ENCODE measurements around the gene PITX3.
"Not testable (repeated sequence)": the region's sequence is repeated elsewhere in the genome, so short reads cannot be mapped to it uniquely, and the experiment has no call there.

The PITX3 gene

DNA sequence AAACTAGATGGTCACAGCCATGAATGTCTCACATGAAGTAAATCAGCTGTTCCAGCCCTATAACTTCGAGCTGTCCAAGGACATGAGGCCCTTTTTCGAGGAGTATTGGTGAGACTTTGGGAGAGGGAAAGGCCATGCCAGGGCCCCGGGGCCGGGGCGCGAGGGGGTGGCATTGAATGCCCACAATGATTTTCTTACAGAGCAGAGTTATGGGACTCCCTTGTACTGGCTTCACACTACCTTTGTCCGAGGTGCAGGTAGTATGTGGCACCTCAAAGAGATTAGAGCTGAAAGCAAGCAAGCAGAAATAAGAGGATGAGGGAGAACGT is 14.8 kb downstream of the PITX3 start:
- no peak for DNase-seq (ENCODE audit: low read depth in 2 of 2)

DNA sequence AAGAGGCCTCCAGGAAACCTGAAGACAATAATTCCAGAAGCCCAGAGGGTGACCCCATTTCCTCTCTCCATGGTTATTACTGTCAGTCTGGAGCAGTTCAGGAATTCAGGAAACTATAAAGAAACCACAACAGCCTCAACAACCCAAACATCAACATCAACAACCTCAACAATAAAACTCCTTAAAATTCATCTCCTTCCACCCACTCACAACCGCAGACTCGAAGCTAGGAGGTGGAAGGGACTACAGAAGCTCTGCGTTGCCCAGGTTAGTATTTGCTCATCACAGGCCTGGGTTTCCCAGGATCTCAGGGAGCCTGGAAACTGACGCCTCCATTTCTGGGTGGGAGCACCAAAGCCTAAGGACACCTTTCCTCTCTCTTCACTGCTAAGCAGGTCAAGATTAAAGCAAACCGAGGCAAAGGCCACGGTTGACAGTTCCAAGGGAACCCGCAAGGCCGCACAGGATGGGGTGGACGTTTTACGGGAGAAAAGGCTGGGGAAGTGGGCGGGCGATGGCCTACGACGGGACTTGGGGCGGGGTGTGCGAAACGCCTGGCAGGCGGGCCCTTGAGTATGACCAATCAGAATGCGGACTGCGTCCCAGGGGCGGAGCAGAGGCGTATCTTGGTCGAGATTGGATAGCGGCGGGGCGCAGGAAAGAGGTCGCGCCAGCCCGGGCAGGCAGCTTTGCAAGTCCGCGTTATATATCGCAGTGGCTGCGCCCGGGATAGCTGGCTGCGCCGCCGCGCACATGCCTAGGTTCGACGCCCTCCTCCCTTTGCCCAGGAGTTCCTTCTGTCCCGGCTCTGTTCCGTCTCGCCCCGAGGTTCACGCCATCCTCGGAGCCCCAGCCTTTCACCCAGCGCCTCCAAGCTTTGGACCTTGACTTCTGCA is 15.4 kb downstream of the PITX3 start, which contains the start of gene ELOVL3:
TSS of gene ELOVL3 (plus strand) at position 654 of the 896 bp plus-strand sequence. CDS start 250 bp downstream, outside the sequence.
- peak; percentile 60 to 65 for DNase-seq (ENCODE audit: low read depth in 2 of 2)

DNA sequence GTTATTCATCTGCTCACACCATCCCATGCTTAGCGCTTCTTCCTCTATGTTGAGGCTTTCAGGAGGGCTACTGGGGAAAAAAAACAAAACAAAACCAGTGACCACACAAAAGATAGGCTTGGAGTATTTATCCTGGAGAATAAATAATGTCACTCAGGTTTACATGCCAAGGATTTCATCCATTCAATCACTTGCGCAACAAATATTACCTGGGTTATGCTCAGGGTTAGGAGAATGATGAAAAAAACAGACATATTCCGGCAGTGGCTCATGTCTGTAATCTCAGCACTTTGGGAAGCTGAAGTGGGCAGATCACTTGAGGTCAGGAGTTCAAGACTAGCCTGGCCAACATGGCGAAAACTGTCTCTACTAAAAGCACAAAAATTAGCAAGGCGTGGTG is 18.5 kb downstream of the PITX3 start:
- no peak for DNase-seq (ENCODE audit: low read depth in 2 of 2)

DNA sequence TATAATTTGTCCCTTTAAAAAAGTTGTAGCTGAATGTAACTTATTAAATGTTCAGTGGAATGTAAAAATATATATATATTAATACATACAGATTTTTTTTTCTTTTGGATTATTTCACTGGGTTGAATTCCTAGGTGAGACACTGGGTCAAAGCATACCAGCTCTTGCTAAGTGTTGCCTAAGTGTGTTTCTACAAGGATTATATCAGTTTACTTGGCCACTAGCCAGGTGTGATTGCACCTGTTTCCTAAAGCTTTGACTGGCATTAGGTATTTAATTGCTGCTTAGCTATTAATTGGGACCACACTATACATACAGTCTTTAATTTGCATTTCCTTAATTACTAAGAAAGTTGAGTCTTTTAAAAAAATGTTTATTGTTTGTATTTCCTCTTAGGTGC is 20.7 kb downstream of the PITX3 start:
- no peak for DNase-seq (ENCODE audit: low read depth in 2 of 2)

DNA sequence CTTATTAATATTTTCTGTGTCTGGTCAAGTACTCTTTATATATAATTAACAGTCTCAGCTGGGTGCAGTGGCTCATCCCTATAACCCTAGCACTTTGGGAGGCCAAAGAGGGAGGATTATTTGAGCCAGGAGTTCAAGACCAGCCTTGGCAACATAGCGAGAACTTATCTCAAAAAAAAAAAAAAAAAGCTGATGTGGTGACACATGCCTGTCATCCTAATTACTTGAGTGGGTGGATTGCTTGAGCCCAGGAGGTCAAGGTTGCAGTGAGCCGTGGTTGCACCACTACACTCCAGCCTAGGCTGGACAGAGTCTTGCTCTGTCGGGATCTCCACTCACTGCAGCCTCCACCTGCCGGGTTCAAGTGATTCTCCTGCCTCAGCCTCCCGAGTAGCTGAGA is 21.9 kb downstream of the PITX3 start:
- no peak for DNase-seq (ENCODE audit: low read depth in 2 of 2)

DNA sequence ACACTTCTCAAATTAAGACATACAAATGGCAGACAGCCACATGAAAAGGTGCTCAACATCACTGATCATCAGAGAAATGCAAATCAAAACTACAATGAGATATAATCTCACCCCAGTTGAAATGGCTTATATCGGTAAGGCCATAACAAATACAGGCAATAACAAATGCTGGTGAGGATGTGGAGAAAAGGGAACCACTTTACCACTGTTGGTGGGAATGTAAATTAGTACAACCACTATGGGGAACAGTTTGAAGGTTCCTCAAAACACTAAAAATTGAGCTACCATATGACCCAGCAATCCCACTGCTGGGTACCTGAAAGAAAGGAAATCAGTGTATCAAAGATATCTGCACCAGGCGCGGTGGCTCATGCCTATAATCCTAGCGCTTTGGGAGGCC is 27.7 kb downstream of the PITX3 start:
- not testable (repeated sequence) for DNase-seq (ENCODE audit: low read depth in 2 of 2)

DNA sequence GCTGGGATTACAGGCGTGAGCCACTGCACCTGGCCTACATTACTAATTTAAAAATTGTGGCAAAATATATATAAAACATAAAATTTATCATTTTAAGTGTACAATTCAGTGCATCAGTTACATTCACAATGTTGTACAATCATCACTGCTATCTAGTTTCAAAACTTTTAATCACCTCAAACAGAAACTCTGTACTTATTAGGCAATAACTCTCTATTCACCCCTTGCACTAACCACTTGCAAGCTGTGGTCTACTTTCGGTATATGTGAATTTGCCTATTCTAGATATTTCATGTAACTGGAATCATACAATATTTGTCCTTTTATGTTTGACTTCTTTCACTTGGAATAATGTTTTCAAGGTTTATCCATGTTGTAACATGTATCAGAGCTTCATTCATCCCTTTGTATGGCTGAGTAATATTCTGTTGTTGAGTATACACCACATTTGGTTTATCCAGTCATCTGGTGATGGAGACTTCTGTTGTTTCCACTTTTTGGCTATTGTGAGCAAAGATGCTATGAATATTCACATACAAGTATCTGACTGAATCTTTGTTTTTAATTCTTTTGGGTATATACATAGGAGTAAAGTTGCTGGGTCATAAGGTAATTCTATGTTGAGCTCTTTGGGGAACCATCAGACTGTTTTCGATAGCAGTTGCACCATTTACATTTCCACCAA is 29.6 kb downstream of the PITX3 start:
- no peak for DNase-seq (ENCODE audit: low read depth in 2 of 2)

DNA sequence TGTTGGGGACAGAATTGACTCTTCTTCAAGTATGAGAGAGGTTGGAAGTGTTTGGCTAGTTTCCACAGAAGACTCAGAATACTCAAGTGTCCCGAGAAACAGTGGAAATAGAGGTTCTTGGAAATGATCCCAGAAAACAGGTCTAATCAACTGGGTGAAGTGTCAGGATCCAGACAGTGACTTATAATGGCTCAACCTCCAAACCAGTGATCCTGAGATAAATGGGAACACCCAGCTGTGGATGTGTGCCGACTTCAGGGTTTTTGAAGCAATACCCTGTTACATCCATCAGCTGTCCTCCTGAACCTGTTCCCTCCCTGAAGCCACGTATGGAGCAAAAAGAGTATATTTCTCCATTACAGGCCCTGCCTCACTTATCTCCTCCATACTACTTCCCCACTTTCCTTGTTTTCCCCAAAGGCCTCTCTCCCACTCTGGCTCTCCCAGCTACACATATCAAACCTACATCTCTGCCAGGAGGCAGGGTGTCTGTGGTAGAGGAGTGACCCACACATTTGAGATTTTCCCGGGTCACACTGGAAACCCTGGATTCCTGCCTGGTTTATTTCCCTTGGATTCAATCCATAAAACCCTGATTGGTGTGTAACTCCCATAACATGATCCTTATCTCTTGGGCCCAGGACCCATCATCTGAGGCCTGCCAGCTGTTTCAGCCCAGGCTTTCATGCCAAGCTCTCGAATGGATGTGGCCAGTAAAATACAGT is 32.8 kb downstream of the PITX3 start:
- no peak for DNase-seq (ENCODE audit: low read depth in 2 of 2)

DNA sequence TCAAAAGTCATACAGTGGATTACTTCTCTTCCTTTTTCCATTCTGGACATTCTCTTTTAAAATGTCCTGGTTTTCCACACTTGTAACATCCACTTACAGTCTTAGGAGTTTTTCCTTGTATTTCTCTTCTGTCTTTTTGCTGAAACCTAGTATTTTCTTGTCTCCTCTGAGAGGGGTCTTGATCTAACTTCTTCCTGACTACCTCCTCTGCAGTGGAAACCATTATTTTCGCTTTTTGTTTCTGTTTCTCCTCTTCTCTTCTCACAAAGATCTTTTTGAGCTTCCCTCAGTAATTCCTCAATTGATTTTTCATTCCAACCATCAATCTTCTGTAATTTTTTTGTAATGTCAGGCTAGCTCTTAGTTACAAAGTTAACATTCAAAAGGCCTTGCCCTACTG is 38.9 kb downstream of the PITX3 start:
- no peak for DNase-seq (ENCODE audit: low read depth in 2 of 2)

DNA sequence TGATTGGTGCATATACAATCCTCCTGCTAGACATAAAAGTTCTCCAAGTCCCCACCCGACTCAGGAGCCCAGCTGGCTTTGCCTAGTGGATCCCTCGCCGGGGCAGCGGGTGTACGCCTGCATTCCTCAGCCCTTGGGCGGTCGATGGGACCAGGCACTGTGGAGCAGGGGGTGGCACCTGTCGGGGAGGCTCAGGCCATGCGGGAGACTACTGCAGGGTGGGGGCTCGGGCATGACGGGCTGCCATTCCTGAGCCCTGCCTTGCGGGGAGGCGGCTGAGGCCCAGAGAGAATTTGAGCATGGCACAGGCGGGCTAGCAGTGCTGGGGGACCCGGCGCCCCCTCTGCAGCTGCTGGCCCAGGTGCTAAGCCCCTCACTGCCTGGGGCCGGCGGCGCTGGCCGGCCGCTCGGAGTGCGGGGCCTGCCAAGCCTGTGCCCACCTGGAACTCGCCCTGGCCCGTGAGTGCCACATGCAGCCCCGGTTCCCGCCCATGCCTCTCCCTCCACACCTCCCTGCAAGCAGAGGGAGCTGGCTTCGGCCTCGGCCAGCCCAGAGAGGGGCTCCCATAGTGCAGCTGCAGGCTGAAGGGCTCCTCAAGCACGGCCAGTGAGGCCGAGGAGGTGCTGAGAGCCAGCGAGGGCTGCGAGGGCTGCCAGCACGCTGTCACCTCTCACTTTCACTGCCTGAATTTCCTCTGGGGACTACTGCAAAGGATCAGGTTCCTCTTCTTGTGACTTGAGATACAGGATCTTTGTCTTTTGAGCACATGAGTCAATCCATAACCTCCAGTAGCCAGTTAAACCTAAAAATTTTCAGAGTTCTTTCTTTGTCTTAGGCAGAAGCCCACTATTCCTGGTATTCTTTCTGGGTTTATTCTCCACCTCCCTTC is 40.3 kb downstream of the PITX3 start:
- no peak for DNase-seq (ENCODE audit: low read depth in 2 of 2)

DNA sequence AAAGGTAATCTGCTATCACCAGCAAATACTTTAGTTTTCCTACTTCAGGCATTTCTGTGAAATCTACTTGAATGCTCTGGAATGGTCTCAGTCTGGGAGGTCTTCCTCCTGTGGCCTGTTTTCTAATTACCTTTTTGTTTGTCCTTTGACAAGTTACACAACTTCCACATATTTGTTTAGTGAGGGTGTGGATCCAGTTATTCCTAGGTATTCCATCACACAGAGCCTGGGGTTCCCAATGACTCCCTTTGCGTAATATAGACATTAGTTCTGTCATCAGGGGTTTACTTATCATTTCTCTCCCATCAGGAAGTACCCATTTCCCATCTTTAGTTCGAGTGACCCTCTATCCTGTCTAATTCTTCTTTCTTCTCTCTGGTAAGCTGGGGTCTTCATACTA is 43.3 kb downstream of the PITX3 start:
- DNase-seq (ENCODE audit: low read depth in 2 of 2) = no peak

DNA sequence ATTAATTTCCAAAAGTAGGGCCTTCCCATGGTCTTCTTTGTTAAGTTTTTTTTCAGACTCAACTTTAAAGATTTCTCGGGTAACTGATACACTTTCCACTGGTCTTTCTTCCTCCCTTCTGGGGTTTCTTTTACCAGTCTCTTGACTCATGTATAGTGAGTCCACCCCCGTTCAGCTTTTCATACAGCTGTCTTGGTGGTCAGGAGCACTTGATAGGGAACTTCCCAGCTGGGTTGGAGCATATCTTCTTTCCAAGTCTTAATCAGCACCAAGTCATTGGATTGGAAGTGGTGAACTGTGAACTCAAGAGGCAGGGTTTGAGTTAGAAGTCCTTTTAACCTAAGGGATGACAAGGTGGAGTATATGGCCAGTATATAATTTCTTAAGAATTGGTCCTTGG is 44.4 kb downstream of the PITX3 start:
- no peak for DNase-seq (ENCODE audit: low read depth in 2 of 2)

DNA sequence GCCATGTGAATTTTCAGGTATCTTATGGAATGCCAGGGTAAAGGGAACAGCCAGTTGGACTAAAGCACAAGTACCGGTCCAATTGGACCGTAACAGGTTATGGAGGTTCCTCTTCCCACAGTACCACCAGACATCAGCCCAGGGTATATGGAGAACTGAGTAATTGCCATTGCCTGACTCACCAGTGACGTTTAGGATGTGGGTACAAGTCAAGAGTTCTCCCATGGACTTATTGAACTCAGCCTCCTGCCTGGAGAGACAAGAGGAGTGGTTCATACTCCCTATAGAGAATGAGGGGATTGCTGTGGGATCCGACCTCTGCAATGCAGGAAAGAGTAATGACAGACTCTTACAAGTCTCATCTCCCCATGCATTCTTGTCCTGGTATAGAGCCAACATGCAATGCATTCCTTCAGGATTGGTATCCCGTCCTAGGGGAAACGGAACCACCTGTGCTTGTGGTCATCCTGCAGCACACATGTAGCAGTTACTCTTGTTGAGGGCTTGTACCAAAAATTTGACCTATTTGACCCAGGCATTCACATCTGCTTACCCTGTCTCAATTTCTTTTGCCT is 45.9 kb downstream of the PITX3 start:
- no peak for DNase-seq (ENCODE audit: low read depth in 2 of 2)

DNA sequence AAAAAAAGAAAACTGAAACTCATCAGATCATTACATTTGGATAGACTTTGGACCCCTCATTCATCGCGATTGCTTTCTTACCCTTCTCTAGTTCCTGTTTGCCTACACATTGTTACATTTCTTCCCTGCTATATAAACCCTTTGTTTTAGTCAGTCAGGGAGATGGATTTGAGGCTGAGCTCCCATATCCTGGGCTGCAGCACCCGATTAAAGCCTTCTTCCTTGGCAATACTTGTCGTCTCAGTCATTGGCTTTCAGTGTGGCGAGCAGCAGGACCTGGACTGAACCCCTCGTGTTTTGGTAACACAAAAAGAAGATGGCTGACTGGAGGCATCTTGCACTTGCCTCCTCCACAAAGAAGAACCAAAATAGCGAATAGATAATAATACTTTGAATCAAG is 49.4 kb downstream of the PITX3 start:
- DNase-seq (ENCODE audit: low read depth in 2 of 2) = no peak

DNA sequence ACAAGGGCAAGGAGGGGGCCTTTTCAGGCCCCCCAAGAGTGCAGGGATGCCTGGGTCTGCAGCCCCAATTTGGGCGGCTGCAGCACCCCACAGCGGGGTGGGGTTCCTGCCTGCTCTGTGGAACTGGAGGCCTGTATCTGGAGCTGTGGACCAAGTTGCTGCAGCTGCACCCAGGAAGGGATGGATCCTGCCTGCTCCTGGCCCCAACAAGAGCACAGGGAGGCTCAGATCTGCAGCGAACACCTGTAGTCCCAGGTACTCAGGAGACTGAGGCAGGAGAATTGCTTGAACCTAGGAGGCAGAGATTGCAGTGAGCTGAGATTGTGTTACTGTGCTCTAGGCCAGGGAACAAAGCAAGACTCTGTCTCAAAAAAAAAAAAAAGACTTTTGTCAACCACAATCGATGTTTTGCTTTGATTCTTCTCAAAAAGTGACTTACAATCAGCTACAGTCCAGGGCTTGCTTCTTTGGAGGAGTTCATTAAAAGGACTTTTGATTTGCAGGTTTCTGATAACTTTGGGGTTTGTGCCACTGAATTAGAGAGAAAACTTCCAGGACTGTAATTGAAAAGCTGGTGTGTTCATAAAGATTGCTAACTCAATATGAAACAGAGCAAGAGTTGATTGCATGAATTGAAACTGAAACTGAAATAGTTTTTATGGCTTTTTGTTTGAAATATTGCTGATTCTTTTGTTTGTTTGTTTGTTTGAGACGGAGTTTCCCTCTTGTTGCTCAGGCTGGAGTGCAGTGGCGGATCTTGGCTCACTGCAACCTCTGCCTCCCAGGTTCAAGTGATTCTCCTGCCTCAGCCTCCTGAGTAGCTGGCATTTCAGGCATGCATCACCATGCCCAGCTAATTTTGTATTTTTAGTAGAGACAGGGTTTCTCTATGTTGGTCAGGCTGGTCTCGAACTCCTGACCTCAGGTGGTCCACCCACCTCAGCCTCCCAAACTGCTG is 52.1 kb downstream of the PITX3 start:
- not testable (repeated sequence) for DNase-seq (ENCODE audit: low read depth in 2 of 2)

DNA sequence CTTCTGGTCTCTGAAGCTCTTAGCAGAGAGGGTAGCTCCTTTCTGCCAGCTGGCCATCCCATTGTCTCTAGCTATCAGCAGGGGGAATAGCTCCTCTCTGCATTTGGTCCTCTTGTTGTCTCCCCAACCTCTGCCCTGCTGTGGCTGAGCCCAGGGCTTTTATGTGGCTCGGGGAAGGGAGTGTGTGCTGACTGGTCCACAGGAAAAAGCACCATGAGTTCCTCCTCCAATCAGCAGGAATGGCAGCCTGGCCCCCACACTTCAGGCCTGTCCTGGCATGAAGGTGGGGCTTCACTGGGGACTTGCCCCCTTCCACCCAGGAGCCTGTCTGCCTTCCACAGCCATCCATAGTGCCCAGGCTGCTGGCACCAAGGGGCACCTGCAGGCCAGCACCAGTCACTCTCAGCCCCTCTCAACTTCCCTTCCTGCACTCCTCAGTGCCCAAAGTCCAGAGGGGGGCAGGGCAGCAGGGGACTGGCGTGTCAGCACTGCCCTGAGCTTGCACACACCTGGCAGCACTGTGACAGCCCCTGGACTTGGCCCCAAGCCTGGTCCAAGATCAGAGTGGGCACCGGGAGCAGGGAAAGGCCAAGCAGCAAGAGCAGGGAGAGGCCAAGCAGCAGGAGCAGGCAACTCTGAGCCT is 52.9 kb downstream of the PITX3 start:
- no peak for DNase-seq (ENCODE audit: low read depth in 2 of 2)

DNA sequence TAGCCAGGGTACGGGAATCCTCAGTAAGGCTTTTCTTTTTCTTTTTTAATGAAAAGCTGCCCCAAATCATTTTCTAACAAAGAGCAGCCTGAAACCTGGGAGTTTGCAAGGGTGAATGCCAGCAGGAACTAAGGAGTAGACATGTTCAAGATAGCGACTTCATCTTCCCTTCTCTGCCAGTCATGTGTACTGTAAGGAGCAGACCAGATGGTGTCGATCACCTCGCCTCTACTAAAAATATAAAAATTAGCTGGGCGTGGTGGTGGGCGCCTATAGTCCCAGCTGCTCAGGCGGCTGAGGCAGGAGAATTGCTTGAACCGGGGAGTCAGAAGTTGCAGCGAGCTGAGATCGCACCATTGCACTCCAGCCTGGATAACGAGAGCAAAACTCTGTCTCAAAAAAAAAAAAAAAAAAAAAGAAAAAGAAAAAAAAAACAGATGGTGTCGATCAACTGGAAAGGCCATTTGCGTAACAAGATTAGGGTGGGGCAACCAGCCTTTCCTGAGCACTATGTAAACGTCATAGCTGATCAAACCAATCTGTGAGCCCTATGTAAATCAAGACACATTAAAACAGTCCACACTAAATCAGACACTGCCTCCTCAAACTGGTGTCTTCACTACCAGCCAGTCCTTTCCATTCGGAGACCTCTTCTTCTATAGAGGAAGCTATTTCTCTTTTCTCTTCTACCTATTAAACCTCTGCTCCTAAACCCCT is 55.3 kb downstream of the PITX3 start:
- no peak for DNase-seq (ENCODE audit: low read depth in 2 of 2)

DNA sequence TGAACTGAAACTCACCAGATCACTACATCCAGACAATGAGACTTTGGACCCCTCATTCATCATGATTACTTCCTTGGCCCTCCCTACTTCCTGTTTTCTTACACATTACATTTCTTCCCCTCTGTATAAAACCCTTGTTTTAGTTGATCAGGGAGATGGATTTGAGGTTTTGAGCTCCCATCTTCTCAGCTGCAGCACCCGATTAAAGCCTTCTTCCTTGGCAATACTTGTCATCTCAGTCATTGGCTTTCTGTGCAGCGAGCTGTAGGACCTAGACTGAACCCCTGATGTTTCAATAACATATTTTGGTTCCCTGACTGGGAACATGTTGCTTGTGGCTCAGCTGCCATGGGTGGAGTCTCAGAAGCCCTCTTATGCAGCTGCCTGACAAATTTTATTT is 56.0 kb downstream of the PITX3 start:
- no peak for DNase-seq (ENCODE audit: low read depth in 2 of 2)

DNA sequence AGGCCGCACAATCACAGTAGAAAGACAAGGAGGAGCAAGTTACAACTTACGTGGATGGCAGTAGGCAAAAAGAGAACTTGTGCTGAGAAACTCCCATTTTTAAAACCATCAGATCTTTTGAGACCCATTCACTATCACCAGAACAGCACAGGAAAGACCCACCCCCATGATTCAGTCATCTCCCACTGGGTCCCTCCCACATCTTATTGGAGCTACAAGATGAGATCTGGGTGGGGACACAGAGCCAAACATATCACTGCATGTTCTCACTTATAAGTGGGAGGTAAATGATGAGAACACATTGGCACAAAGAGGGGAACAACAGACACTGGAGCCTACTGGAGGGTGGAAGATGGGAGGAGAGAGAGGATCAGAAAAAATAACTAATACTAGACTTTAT is 56.7 kb downstream of the PITX3 start:
- DNase-seq (ENCODE audit: low read depth in 2 of 2) = no peak
